Measurements from ENCODE around the gene BTNL3. TPM values are rescaled to one million over a fixed set of nuclear protein-coding genes. Genes with fewer than 3 reads are reported as not detected.

The BTNL3 gene
- total and polyA plus RNA-seq, 10 of the 15 experiments (the other 5 are each of a cell fraction or from before 2014, with no cell fraction given) = 0.39 TPM; not detected in 9

GRCh38 chr5:180975338-180975737 lies 13.3 kb upstream of the BTNL3 start (continued):
- TF ChIP-seq ETV6 (conservative IDR thresholded peaks at IDR 0.05 in 1 of 2, IDR thresholded peaks at IDR 0.05 in 1 of 2; ENCODE audit: borderline replicate concordance in 1 of 2, low read depth in 1 of 2) = no peak
- TF ChIP-seq TBL1XR1 (IDR thresholded peaks at IDR 0.05; ENCODE audit: low read depth, low read length) = no peak
- no peak for TF ChIP-seq CHD4 (IDR thresholded peaks at IDR 0.05)
- TF ChIP-seq ATF7 (IDR thresholded peaks at IDR 0.05; ENCODE audit: low read depth) = no peak
- TF ChIP-seq SMC3 (IDR thresholded peaks at IDR 0.05; ENCODE audit: borderline replicate concordance, low read length) = no peak
- no peak for TF ChIP-seq FOXK2 (IDR thresholded peaks at IDR 0.05)
- no peak for TF ChIP-seq TCF3 (IDR thresholded peaks at IDR 0.05; ENCODE audit: borderline replicate concordance, insufficient read depth, low read depth, low read length)
- TF ChIP-seq BHLHE40 (IDR thresholded peaks at IDR 0.05; ENCODE audit: borderline replicate concordance in 1 of 2, low read depth in 2 of 2, low read length in 1 of 2) = peak; percentile 39 to 57; a peak in 2 of 4 replicates
- no peak for TF ChIP-seq NFYB (IDR thresholded peaks at IDR 0.05; ENCODE audit: insufficient read depth, low read depth, low read length)
- peak; percentile 47; the same call in 1 of the 2 replicates for TF ChIP-seq NR2C1 (IDR thresholded peaks at IDR 0.05)
- TF ChIP-seq MTA2 (IDR thresholded peaks at IDR 0.05; ENCODE audit: low read depth) = peak; percentile 70; the same call in 1 of the 2 replicates
- TF ChIP-seq IRF4 (IDR thresholded peaks at IDR 0.05; ENCODE audit: low read depth, low read length) = 0 out of 2 replicates have a peak, but pooled peaks have one; percentile 37
- TF ChIP-seq BCL11A (IDR thresholded peaks at IDR 0.05; ENCODE audit: low read depth, low read length) = no peak
- TF ChIP-seq ZBTB40 (IDR thresholded peaks at IDR 0.05; ENCODE audit: borderline replicate concordance) = no peak
- no peak for TF ChIP-seq ZNF207 (IDR thresholded peaks at IDR 0.05; ENCODE audit: borderline replicate concordance)
- TF ChIP-seq SUPT20H (IDR thresholded peaks at IDR 0.05; ENCODE audit: borderline replicate concordance, control insufficient read depth, low read depth, low read length) = no peak
- TF ChIP-seq SP1 (IDR thresholded peaks at IDR 0.05; ENCODE audit: low read depth, low read length) = peak; percentile 26
- peak; percentile 66 for TF ChIP-seq RELB (IDR thresholded peaks at IDR 0.05; ENCODE audit: low read depth)
- peak; percentile 59 to 64; a peak in 3 of 4 replicates for TF ChIP-seq IKZF2 (IDR thresholded peaks at IDR 0.05)
- no peak for TF ChIP-seq FOXM1 (IDR thresholded peaks at IDR 0.05; ENCODE audit: low read depth, low read length)
- TF ChIP-seq IKZF1 (conservative IDR thresholded peaks at IDR 0.05) = peak; percentile 73
- no peak for TF ChIP-seq BRCA1 (IDR thresholded peaks at IDR 0.05; ENCODE audit: low read depth, low read length)
- TF ChIP-seq, protein P1, sequence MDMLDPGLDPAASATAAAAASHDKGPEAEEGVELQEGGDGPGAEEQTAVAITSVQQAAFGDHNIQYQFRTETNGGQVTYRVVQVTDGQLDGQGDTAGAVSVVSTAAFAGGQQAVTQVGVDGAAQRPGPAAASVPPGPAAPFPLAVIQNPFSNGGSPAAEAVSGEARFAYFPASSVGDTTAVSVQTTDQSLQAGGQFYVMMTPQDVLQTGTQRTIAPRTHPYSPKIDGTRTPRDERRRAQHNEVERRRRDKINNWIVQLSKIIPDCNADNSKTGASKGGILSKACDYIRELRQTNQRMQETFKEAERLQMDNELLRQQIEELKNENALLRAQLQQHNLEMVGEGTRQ (IDR thresholded peaks at IDR 0.05; ENCODE audit: borderline replicate concordance, low read depth, low read length) = no peak
